WTC11 (cell line): ENCODE data around the gene HOXA9. TPM values are rescaled to one million over a fixed set of nuclear protein-coding genes. Genes with fewer than 3 reads are reported as not detected.

Source experiments
- ATAC-seq: fragments of 200-7000 bp; cut with Tn5 transposase; 2 replicates; pipeline ENCODE4 v1.10.0; 2021; ENCODE audit warnings: mild to moderate bottlenecking, moderate library complexity
- CTCF ChIA-PET: fragments of 300-600 bp; sonication (Branson Sonifier 250); formaldehyde crosslinking; loops from one replicate; lab custom pipeline; 2021; ENCODE audit warnings: antibody characterized with exemption; lab: Charles Lee
- POLR2A ChIA-PET: fragments of 350-600 bp; sonication (Branson Sonifier 250); formaldehyde crosslinking; loops from one replicate; lab custom pipeline; 2021; ENCODE audit warnings: antibody characterized with exemption; lab: Charles Lee
- DNase-seq: peaks from one replicate; pipeline ENCODE4 v3.0.0; 2021; ENCODE audit warnings: low spot score
- H3K27ac Mint-ChIP-seq: 2 replicates; pipeline ENCODE4 v1.8.0; 2021; ENCODE audit warnings: mixed read lengths
- H3K27me3 Mint-ChIP-seq: 2 replicates; pipeline ENCODE4 v1.8.0; 2021; ENCODE audit warnings: low read depth, mild to moderate bottlenecking, moderate library complexity, mixed read lengths
- H3K36me3 Mint-ChIP-seq: 2 replicates; pipeline ENCODE4 v1.8.0; 2021; ENCODE audit warnings: mixed read lengths
- H3K4me1 Mint-ChIP-seq: 2 replicates; pipeline ENCODE4 v1.8.0; 2022; ENCODE audit warnings: mixed read lengths
- H3K4me3 Mint-ChIP-seq: 2 replicates; pipeline ENCODE4 v1.8.0; 2021; ENCODE audit warnings: mild to moderate bottlenecking, moderate library complexity, mixed read lengths
- H3K9me3 Mint-ChIP-seq: 2 replicates; pipeline ENCODE4 v1.8.0; 2021; ENCODE audit warnings: mixed read lengths
- ATF6 ChIP-seq: sonication (generic); formaldehyde crosslinking; IDR thresholded peaks from 2 replicates; pipeline ENCODE4 v1.8.1; 2023; ENCODE audit warnings: mild to moderate bottlenecking, missing genetic modification reagents
- CDX4 ChIP-seq: fragments of 250-450 bp; sonication (Bioruptor Pico); IDR thresholded peaks from 2 replicates; pipeline ENCODE4 v1.9.0; 2021; ENCODE audit warnings: moderate library complexity, mild to moderate bottlenecking, inconsistent platforms, borderline replicate concordance
- E2F1 ChIP-seq: sonication (generic); formaldehyde crosslinking; IDR thresholded peaks from 2 replicates; pipeline ENCODE4 v1.8.0; 2022; ENCODE audit warnings: mild to moderate bottlenecking, missing genetic modification reagents
- E2F4 ChIP-seq: sonication (generic); formaldehyde crosslinking; IDR thresholded peaks from 2 replicates; pipeline ENCODE4 v1.8.1; 2022; ENCODE audit warnings: low read depth, mild to moderate bottlenecking, moderate library complexity, missing genetic modification reagents, borderline replicate concordance
- FOXJ3 ChIP-seq: sonication (generic); formaldehyde crosslinking; IDR thresholded peaks from 2 replicates; pipeline ENCODE4 v1.9.0; 2021; ENCODE audit warnings: missing genetic modification reagents, mild to moderate bottlenecking, borderline replicate concordance
- JUN ChIP-seq: sonication (generic); formaldehyde crosslinking; IDR thresholded peaks from 2 replicates; pipeline ENCODE4 v1.8.0; 2023; ENCODE audit warnings: mild to moderate bottlenecking, missing genetic modification reagents
- OVOL2 ChIP-seq: fragments of 250-450 bp; sonication (Bioruptor Pico); IDR thresholded peaks from 2 replicates; pipeline ENCODE4 v1.9.0; 2021; ENCODE audit warnings: mild to moderate bottlenecking, borderline replicate concordance
- ZNF317 ChIP-seq: sonication (generic); formaldehyde crosslinking; IDR thresholded peaks from 2 replicates; pipeline ENCODE4 v1.8.1; 2023; ENCODE audit warnings: low read depth, mild to moderate bottlenecking, moderate library complexity, missing genetic modification reagents, borderline replicate concordance
- ZNF423 ChIP-seq: fragments of 250-450 bp; sonication (Bioruptor Pico); IDR thresholded peaks from 2 replicates; pipeline ENCODE4 v2.1.2; 2022; ENCODE audit warnings: mild to moderate bottlenecking, moderate library complexity
- total RNA-seq: library from RNA; stranded (reverse); gene quantifications from 3 replicates; pipeline ENCODE4 v1.2.3, GENCODE V29; 2021

Gene HOXA9
- total RNA-seq, 1 experiment from 2014 or later, result not detected

- no peak for TF ChIP-seq ATF6 (CRISPR knock-in tag)
- no peak for TF ChIP-seq JUN (CRISPR knock-in tag)
- no peak for TF ChIP-seq E2F1
- no peak for TF ChIP-seq FOXJ3 (CRISPR knock-in tag)
- TF ChIP-seq E2F4 (CRISPR knock-in tag), result no peak
Measured at GRCh38 chr7:27165089-27165995, at the start of gene HOXA9 (continued).

- ATAC-seq, result peak; percentile 23
- Mint-ChIP-seq H3K27me3 (peaks cover 100% of the 10 kb centered on the region), H3K27ac (no peak overlapping the region), H3K9me3 (no peaks in the 10 kb centered on the region), H3K4me3 (no peak overlapping the region), H3K36me3 (no peaks in the 10 kb centered on the region), H3K4me1 (peaks cover 32% of the 10 kb centered on the region)
- no peak for DNase-seq
- TF ChIP-seq ZNF423 (CRISPR knock-in tag), result peak; percentile 74
- no peak for TF ChIP-seq OVOL2 (CRISPR knock-in tag)
- POLR2A ChIA-PET, result no interaction called here
- CTCF ChIA-PET, result interaction anchor here (2.1 kb wide), 1 partner anchor 35 kb away, joined by 5 read pairs; no protein-coding TSS in a partner anchor
Measured at GRCh38 chr7:27214239-27214950, 49.1 kb upstream of the HOXA9 start.

GRCh38 chr7:27213433-27214238 is 48.3 kb upstream of the HOXA9 start:
- no peak for DNase-seq
- POLR2A ChIA-PET, result no interaction called here
- ATAC-seq, result peak; percentile 46
- peak overlapping the region; percentile 54 for H3K4me3 Mint-ChIP-seq
- H3K4me1 Mint-ChIP-seq, result peaks cover 32% of the 10 kb centered on the region
- H3K27me3 Mint-ChIP-seq, result peaks cover 100% of the 10 kb centered on the region
- TF ChIP-seq ZNF423 (CRISPR knock-in tag) (peak; percentile 15; the same call in 1 of the 2 replicates), ZNF317 (CRISPR knock-in tag) (no peak)
- TF ChIP-seq, all 79 proteins: peak for 1
- no peaks in the 10 kb centered on the region for H3K9me3 Mint-ChIP-seq
- CTCF ChIA-PET, result interaction anchor here (0.7 kb wide), 1 partner anchor 561 kb away, joined by 3 read pairs; no protein-coding TSS in a partner anchor
- no peak overlapping the region for H3K27ac Mint-ChIP-seq
- no peaks in the 10 kb centered on the region for H3K36me3 Mint-ChIP-seq

- Mint-ChIP-seq H3K4me1 (peaks cover 32% of the 10 kb centered on the region), H3K9me3 (no peaks in the 10 kb centered on the region), H3K27me3 (peaks cover 100% of the 10 kb centered on the region), H3K4me3 (no peak overlapping the region), H3K27ac (no peak overlapping the region), H3K36me3 (no peaks in the 10 kb centered on the region)
- TF ChIP-seq ZNF423 (CRISPR knock-in tag) (peak; percentile 39; the same call in 1 of the 2 replicates), CDX4 (CRISPR knock-in tag) (no peak)
- DNase-seq (no peak), ATAC-seq (no peak)
- ChIA-PET POLR2A (no interaction called here), CTCF (interaction anchor here (3.5 kb wide), 1 partner anchor 17 kb away, joined by 23 read pairs; no protein-coding TSS in a partner anchor)
Measured at GRCh38 chr7:27212497-27213432, 47.4 kb upstream of the HOXA9 start.
